HepG2 (cell line): Measurements from ENCODE around the gene CCND1. TPM values are rescaled to one million over a fixed set of nuclear protein-coding genes. Genes with fewer than 3 reads are reported as not detected.
A peak's percentile ranks its signal among the peaks of the same experiment; 100 is the strongest.

Experiments
- HOXA3 ChIP-seq: sonication (generic); formaldehyde crosslinking; IDR thresholded peaks from 2 replicates; pipeline ENCODE4 v1.5.0; 2020; ENCODE audit warnings: missing genetic modification reagents
- MAFF ChIP-seq: IDR thresholded peaks from 2 replicates; pipeline ENCODE4 v1.6.1; 2011; ENCODE audit warnings: low read depth, low read length, improper control_type of control experiment
- RBFOX2 ChIP-seq: fragments of 200-400 bp; formaldehyde crosslinking; IDR thresholded peaks from 2 replicates; pipeline ENCODE4 v1.6.1; 2017; ENCODE audit warnings: low read depth, mild to moderate bottlenecking, low read length
- RBM22 ChIP-seq: fragments of 200-400 bp; formaldehyde crosslinking; optimal IDR thresholded peaks from 2 replicates; pipeline ENCODE3; 2017; ENCODE audit warnings: mild to moderate bottlenecking, low read length, moderate library complexity
- TEAD3 ChIP-seq: optimal IDR thresholded peaks from 2 replicates; pipeline ENCODE3; 2016; ENCODE audit warnings: borderline replicate concordance
- ZNF556 ChIP-seq: sonication (generic); formaldehyde crosslinking; IDR thresholded peaks from 2 replicates; pipeline ENCODE4 v1.4.0; 2020; ENCODE audit warnings: mild to moderate bottlenecking, missing genetic modification reagents, borderline replicate concordance
- polyA plus RNA-seq, 8 experiments: library from polyadenylated mRNA; depleted of rRNA in 3 of 8; stranded (reverse) in 7 of 8; unstranded in 1 of 8; fragments of >200 nt; fragmentation: Illumina TruSeq in 4 of 8; extraction: Trizol in 4 of 8; gene quantifications; 2 replicates each; pipeline versions ENCODE4 v1.2.1 to v1.2.3, GENCODE V29; 2011 to 2016; ENCODE audit warnings: low read depth in 4 of 8, missing spikeins in 1 of 8, mixed read lengths in 1 of 8; ENCODE audit not compliant: insufficient read depth in 1 of 8
- total RNA-seq, 5 experiments: library from RNA; depleted of rRNA; stranded (reverse); fragments of >200 nt; fragmentation: Illumina TruSeq; extraction: Trizol; gene quantifications; 2 replicates each; pipeline ENCODE4 v1.2.3, GENCODE V29; 2016; ENCODE audit warnings: low read depth in 1 of 5
- TF ChIP-seq, protein P1 (sequence below), 2 experiments: IDR thresholded peaks; 2 replicates each; pipeline ENCODE4 v1.6.1; 2011 to 2012; ENCODE audit warnings: low read length in 2 of 2, borderline replicate concordance in 1 of 2, low read depth in 1 of 2, mild to moderate bottlenecking in 1 of 2, moderate library complexity in 1 of 2
- TF ChIP-seq, protein P2 (sequence below): sonication (generic); formaldehyde crosslinking; IDR thresholded peaks from 2 replicates; pipeline ENCODE4 v1.5.0; 2020; ENCODE audit warnings: mild to moderate bottlenecking, missing genetic modification reagents, moderate library complexity
- TF ChIP-seq, protein P3 (sequence below): sonication (generic); formaldehyde crosslinking; IDR thresholded peaks from 2 replicates; pipeline ENCODE4 v1.4.0; 2020; ENCODE audit warnings: missing genetic modification reagents
- TF ChIP-seq, protein P4 (sequence below): sonication (generic); formaldehyde crosslinking; IDR thresholded peaks from 2 replicates; pipeline ENCODE4 v1.8.1; 2023; ENCODE audit warnings: mild to moderate bottlenecking, missing genetic modification reagents
- TF ChIP-seq, protein P5 (sequence below): sonication (generic); formaldehyde crosslinking; conservative IDR thresholded peaks from 2 replicates; pipeline ENCODE4 v1.8.0; 2022; ENCODE audit warnings: mild to moderate bottlenecking, moderate library complexity, missing genetic modification reagents

The CCND1 gene
- total and polyA plus RNA-seq, 2 of the 13 experiments (the other 11 are each of a cell fraction or from before 2014, with no cell fraction given) = 107 to 136 TPM

DNA sequence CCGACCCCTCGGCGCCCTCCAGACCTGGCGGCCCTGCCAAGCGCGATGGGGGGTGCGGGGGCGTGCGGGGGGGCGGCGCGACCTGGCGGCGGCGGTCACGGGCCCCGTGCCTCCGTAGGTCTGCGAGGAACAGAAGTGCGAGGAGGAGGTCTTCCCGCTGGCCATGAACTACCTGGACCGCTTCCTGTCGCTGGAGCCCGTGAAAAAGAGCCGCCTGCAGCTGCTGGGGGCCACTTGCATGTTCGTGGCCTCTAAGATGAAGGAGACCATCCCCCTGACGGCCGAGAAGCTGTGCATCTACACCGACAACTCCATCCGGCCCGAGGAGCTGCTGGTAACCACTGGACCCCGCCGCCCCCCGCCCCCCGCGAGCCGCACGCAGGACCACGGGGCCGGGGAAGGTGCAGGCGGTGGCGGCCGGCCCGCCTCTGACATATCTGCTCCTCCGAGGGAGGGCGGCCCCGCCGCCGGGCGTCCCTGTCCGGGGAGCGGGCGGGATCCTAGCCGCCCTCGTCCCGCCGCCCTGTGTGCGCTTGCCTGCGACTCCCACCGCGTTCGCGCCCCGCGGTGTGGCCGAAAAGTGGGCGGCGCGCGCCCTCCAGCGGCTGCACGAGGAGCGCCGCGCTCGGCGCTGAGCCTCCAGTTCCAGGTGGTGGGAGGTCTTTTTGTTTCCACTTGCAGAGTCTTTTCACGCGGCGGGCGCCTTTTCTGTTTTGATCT, 2.1 kb downstream of the CCND1 start (continued):
- TF ChIP-seq, protein P1, sequence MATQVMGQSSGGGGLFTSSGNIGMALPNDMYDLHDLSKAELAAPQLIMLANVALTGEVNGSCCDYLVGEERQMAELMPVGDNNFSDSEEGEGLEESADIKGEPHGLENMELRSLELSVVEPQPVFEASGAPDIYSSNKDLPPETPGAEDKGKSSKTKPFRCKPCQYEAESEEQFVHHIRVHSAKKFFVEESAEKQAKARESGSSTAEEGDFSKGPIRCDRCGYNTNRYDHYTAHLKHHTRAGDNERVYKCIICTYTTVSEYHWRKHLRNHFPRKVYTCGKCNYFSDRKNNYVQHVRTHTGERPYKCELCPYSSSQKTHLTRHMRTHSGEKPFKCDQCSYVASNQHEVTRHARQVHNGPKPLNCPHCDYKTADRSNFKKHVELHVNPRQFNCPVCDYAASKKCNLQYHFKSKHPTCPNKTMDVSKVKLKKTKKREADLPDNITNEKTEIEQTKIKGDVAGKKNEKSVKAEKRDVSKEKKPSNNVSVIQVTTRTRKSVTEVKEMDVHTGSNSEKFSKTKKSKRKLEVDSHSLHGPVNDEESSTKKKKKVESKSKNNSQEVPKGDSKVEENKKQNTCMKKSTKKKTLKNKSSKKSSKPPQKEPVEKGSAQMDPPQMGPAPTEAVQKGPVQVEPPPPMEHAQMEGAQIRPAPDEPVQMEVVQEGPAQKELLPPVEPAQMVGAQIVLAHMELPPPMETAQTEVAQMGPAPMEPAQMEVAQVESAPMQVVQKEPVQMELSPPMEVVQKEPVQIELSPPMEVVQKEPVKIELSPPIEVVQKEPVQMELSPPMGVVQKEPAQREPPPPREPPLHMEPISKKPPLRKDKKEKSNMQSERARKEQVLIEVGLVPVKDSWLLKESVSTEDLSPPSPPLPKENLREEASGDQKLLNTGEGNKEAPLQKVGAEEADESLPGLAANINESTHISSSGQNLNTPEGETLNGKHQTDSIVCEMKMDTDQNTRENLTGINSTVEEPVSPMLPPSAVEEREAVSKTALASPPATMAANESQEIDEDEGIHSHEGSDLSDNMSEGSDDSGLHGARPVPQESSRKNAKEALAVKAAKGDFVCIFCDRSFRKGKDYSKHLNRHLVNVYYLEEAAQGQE (IDR thresholded peaks at IDR 0.05; ENCODE audit: borderline replicate concordance in 1 of 2, low read depth in 1 of 2, low read length in 2 of 2) = no peak
- TF ChIP-seq, protein P2, sequence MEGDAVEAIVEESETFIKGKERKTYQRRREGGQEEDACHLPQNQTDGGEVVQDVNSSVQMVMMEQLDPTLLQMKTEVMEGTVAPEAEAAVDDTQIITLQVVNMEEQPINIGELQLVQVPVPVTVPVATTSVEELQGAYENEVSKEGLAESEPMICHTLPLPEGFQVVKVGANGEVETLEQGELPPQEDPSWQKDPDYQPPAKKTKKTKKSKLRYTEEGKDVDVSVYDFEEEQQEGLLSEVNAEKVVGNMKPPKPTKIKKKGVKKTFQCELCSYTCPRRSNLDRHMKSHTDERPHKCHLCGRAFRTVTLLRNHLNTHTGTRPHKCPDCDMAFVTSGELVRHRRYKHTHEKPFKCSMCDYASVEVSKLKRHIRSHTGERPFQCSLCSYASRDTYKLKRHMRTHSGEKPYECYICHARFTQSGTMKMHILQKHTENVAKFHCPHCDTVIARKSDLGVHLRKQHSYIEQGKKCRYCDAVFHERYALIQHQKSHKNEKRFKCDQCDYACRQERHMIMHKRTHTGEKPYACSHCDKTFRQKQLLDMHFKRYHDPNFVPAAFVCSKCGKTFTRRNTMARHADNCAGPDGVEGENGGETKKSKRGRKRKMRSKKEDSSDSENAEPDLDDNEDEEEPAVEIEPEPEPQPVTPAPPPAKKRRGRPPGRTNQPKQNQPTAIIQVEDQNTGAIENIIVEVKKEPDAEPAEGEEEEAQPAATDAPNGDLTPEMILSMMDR (CRISPR knock-in tag) = peak; percentile 89
- peak; percentile 89 for TF ChIP-seq RBFOX2
- TF ChIP-seq, protein P3, sequence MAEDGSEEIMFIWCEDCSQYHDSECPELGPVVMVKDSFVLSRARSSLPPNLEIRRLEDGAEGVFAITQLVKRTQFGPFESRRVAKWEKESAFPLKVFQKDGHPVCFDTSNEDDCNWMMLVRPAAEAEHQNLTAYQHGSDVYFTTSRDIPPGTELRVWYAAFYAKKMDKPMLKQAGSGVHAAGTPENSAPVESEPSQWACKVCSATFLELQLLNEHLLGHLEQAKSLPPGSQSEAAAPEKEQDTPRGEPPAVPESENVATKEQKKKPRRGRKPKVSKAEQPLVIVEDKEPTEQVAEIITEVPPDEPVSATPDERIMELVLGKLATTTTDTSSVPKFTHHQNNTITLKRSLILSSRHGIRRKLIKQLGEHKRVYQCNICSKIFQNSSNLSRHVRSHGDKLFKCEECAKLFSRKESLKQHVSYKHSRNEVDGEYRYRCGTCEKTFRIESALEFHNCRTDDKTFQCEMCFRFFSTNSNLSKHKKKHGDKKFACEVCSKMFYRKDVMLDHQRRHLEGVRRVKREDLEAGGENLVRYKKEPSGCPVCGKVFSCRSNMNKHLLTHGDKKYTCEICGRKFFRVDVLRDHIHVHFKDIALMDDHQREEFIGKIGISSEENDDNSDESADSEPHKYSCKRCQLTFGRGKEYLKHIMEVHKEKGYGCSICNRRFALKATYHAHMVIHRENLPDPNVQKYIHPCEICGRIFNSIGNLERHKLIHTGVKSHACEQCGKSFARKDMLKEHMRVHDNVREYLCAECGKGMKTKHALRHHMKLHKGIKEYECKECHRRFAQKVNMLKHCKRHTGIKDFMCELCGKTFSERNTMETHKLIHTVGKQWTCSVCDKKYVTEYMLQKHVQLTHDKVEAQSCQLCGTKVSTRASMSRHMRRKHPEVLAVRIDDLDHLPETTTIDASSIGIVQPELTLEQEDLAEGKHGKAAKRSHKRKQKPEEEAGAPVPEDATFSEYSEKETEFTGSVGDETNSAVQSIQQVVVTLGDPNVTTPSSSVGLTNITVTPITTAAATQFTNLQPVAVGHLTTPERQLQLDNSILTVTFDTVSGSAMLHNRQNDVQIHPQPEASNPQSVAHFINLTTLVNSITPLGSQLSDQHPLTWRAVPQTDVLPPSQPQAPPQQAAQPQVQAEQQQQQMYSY (CRISPR knock-in tag) = 0 out of 2 replicates have a peak, but pooled peaks have one; percentile 11
- TF ChIP-seq TEAD3 = peak; percentile 38
- TF ChIP-seq HOXA3 (CRISPR knock-in tag) = peak; percentile 59; the same call in 1 of the 2 replicates
- no peak for TF ChIP-seq RBM22
- TF ChIP-seq, protein P4, sequence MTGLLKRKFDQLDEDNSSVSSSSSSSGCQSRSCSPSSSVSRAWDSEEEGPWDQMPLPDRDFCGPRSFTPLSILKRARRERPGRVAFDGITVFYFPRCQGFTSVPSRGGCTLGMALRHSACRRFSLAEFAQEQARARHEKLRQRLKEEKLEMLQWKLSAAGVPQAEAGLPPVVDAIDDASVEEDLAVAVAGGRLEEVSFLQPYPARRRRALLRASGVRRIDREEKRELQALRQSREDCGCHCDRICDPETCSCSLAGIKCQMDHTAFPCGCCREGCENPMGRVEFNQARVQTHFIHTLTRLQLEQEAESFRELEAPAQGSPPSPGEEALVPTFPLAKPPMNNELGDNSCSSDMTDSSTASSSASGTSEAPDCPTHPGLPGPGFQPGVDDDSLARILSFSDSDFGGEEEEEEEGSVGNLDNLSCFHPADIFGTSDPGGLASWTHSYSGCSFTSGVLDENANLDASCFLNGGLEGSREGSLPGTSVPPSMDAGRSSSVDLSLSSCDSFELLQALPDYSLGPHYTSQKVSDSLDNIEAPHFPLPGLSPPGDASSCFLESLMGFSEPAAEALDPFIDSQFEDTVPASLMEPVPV (CRISPR knock-in tag) = 0 out of 2 replicates have a peak, but pooled peaks have one; percentile 45
- no peak for TF ChIP-seq MAFF
- peak; percentile 73; the same call in 1 of the 2 replicates for TF ChIP-seq ZNF556 (CRISPR knock-in tag)
- TF ChIP-seq, protein P5, sequence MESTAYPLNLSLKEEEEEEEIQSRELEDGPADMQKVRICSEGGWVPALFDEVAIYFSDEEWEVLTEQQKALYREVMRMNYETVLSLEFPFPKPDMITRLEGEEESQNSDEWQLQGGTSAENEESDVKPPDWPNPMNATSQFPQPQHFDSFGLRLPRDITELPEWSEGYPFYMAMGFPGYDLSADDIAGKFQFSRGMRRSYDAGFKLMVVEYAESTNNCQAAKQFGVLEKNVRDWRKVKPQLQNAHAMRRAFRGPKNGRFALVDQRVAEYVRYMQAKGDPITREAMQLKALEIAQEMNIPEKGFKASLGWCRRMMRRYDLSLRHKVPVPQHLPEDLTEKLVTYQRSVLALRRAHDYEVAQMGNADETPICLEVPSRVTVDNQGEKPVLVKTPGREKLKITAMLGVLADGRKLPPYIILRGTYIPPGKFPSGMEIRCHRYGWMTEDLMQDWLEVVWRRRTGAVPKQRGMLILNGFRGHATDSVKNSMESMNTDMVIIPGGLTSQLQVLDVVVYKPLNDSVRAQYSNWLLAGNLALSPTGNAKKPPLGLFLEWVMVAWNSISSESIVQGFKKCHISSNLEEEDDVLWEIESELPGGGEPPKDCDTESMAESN = peak; percentile 80; the same call in 1 of the 2 replicates
